Liver (tissue), 9 donors: ENCODE measurements around the gene IL1RN. TPM values are rescaled to one million over a fixed set of nuclear protein-coding genes. Genes with fewer than 3 reads are reported as not detected.

Experiments
- DNase-seq: peaks from one replicate; pipeline ENCODE4 v3.0.0-alpha.2; 2017; ENCODE audit warnings: low spot score
- H3K27ac ChIP-seq, 2 donors: one replicate each; pipeline ENCODE4 v1.7.0; 2013; ENCODE audit warnings: inconsistent platforms in 2 of 2, low read length in 2 of 2, control low read depth in 1 of 2, low read depth in 1 of 2, mild to moderate bottlenecking in 1 of 2
- H3K27me3 ChIP-seq, 4 donors: one replicate each; pipeline versions ENCODE4 v1.6.1 to v1.7.0; 2013; ENCODE audit warnings: low read length in 3 of 4, inconsistent platforms in 1 of 4, mild to moderate bottlenecking in 1 of 4, moderate library complexity in 1 of 4; ENCODE audit not compliant: control insufficient read depth in 4 of 4, insufficient read depth in 4 of 4
- H3K36me3 ChIP-seq, 4 donors: one replicate each; pipeline versions ENCODE4 v1.6.1 to v1.7.0; 2013; ENCODE audit warnings: low read length in 3 of 4, mild to moderate bottlenecking in 3 of 4, low read depth in 1 of 4, moderate library complexity in 1 of 4; ENCODE audit not compliant: control insufficient read depth in 4 of 4, insufficient read depth in 3 of 4
- H3K4me1 ChIP-seq, 4 donors: one replicate each; pipeline versions ENCODE4 v1.6.1 to v1.7.0; 2013; ENCODE audit warnings: low read length in 3 of 4, mild to moderate bottlenecking in 3 of 4, moderate library complexity in 1 of 4; ENCODE audit not compliant: control insufficient read depth in 4 of 4, insufficient read depth in 4 of 4
- H3K4me3 ChIP-seq, 3 donors: one replicate each; pipeline versions ENCODE4 v1.6.1 to v1.7.0; 2013; ENCODE audit warnings: low read length in 3 of 3, control low read depth in 1 of 3, low read depth in 1 of 3, mild to moderate bottlenecking in 1 of 3
- H3K9ac ChIP-seq, 2 donors: one replicate each; pipeline ENCODE4 v1.7.0; 2013; ENCODE audit warnings: low read length in 2 of 2, mild to moderate bottlenecking in 2 of 2, moderate library complexity in 2 of 2, control low read depth in 1 of 2, low read depth in 1 of 2
- H3K9me3 ChIP-seq, 4 donors: one replicate each; pipeline versions ENCODE4 v1.6.1 to v1.7.0; 2013; ENCODE audit warnings: low read length in 3 of 4; ENCODE audit not compliant: control insufficient read depth in 4 of 4
- FOXA1 ChIP-seq: IDR thresholded peaks from 2 replicates; pipeline ENCODE4 v1.6.1; 2016; ENCODE audit warnings: antibody characterized with exemption
- FOXA2 ChIP-seq: IDR thresholded peaks from 2 replicates; pipeline ENCODE4 v1.6.1; 2016; ENCODE audit warnings: antibody characterized with exemption
- GABPA ChIP-seq, 2 donors: IDR thresholded peaks in 1 of 2; conservative IDR thresholded peaks in 1 of 2; 2 replicates each; pipeline ENCODE4 v1.6.1; 2016; ENCODE audit warnings: antibody characterized with exemption in 2 of 2, mild to moderate bottlenecking in 1 of 2, moderate library complexity in 1 of 2
- HNF4G ChIP-seq: IDR thresholded peaks from 2 replicates; pipeline ENCODE4 v1.6.1; 2016; ENCODE audit warnings: antibody characterized with exemption
- JUND ChIP-seq, 2 donors: IDR thresholded peaks; 2 replicates each; pipeline ENCODE4 v1.6.1; 2016; ENCODE audit warnings: antibody characterized with exemption in 2 of 2
- NR2F2 ChIP-seq: IDR thresholded peaks from 2 replicates; pipeline ENCODE4 v1.6.1; 2016; ENCODE audit warnings: antibody characterized with exemption
- RAD21 ChIP-seq, 2 donors: IDR thresholded peaks; 2 replicates each; pipeline ENCODE4 v1.6.1; 2016; ENCODE audit warnings: antibody characterized with exemption in 2 of 2, mild to moderate bottlenecking in 2 of 2
- RXRA ChIP-seq, 2 donors: IDR thresholded peaks; 2 replicates each; pipeline ENCODE4 v1.6.1; 2017 to 2018; ENCODE audit warnings: antibody characterized with exemption in 2 of 2, mild to moderate bottlenecking in 1 of 2
- SP1 ChIP-seq: IDR thresholded peaks from 2 replicates; pipeline ENCODE4 v1.6.1; 2018; ENCODE audit warnings: antibody characterized with exemption, mild to moderate bottlenecking
- TAF1 ChIP-seq: conservative IDR thresholded peaks from 2 replicates; pipeline ENCODE4 v1.6.1; 2016; ENCODE audit warnings: antibody characterized with exemption, mild to moderate bottlenecking
- whole genome bisulfite sequencing: extraction: QIAGEN DNeasy Blood & Tissue Kit; methylation state at CpG from one replicate; pipeline ENCODE4 v1.1.7; 2013; 5-methylcytosine and 5-hydroxymethylcytosine counted together
- polyA plus RNA-seq, 2 donors: library from polyadenylated mRNA; stranded (reverse) in 1 of 2; unstranded in 1 of 2; fragments of 200-250 nt in 1 of 2; fragments of >200 nt in 1 of 2; fragmentation: Nextera tagmentation in 1 of 2; extraction: Ambion mirVana in 1 of 2; gene quantifications; one replicate each; pipeline versions ENCODE4 v1.2.1 to v1.2.3, GENCODE V29; 2013 to 2015
- total RNA-seq, 2 donors: library from RNA; depleted of rRNA; stranded (reverse); fragments of >200 nt; gene quantifications; one replicate each; pipeline ENCODE4 v1.2.3, GENCODE V29; 2014
- TF ChIP-seq, protein P1 (sequence below): IDR thresholded peaks from 2 replicates; pipeline ENCODE4 v1.6.1; 2016; ENCODE audit warnings: antibody characterized with exemption, mild to moderate bottlenecking
- TF ChIP-seq, protein P2 (sequence below): IDR thresholded peaks from 2 replicates; pipeline ENCODE4 v1.6.1; 2016; ENCODE audit warnings: antibody characterized with exemption
- TF ChIP-seq, protein P3 (sequence below): fragments of 150-350 bp; IDR thresholded peaks from 2 replicates; pipeline ENCODE4 v1.5.1; 2017; ENCODE audit warnings: improper control_type of control experiment, low read depth, low read length; ENCODE audit not compliant: missing input control
- TF ChIP-seq, protein P4 (sequence below): IDR thresholded peaks from 2 replicates; pipeline ENCODE4 v1.6.1; 2016; ENCODE audit warnings: antibody characterized with exemption
- TF ChIP-seq, protein P5 (sequence below): IDR thresholded peaks from 2 replicates; pipeline ENCODE4 v1.6.1; 2016; ENCODE audit warnings: antibody characterized with exemption
- donor health status: healthy.
- donor health status: healthy.
- donor health status: healthy.
- donor health status: healthy.
- donor health status: healthy.

IL1RN gene
- total and polyA plus RNA-seq, 4 donors, result 3.9 to 121 (median 25.8) TPM

DNA sequence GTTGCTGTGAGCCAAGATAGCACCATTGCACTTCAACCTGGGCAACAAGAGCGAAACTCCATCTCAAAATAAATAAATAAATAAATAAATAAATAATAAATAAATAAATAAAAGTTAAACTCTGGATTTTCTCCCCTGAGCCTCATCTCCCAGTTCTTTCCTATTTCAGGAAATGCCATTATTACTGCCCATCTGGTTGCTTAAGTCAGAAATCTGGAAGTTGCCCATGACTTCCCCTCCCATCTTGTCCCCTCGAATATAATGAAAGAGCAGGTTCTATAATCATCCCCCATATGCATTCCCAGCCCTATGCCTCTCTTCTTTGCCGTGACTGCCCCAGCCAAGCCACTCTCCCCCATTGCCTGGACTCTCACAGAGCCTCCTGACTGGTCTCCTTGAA, 42.2 kb downstream of the IL1RN start (continued):
- TF ChIP-seq FOXA1, result no peak
- no peak for TF ChIP-seq TAF1
- TF ChIP-seq, protein P1, sequence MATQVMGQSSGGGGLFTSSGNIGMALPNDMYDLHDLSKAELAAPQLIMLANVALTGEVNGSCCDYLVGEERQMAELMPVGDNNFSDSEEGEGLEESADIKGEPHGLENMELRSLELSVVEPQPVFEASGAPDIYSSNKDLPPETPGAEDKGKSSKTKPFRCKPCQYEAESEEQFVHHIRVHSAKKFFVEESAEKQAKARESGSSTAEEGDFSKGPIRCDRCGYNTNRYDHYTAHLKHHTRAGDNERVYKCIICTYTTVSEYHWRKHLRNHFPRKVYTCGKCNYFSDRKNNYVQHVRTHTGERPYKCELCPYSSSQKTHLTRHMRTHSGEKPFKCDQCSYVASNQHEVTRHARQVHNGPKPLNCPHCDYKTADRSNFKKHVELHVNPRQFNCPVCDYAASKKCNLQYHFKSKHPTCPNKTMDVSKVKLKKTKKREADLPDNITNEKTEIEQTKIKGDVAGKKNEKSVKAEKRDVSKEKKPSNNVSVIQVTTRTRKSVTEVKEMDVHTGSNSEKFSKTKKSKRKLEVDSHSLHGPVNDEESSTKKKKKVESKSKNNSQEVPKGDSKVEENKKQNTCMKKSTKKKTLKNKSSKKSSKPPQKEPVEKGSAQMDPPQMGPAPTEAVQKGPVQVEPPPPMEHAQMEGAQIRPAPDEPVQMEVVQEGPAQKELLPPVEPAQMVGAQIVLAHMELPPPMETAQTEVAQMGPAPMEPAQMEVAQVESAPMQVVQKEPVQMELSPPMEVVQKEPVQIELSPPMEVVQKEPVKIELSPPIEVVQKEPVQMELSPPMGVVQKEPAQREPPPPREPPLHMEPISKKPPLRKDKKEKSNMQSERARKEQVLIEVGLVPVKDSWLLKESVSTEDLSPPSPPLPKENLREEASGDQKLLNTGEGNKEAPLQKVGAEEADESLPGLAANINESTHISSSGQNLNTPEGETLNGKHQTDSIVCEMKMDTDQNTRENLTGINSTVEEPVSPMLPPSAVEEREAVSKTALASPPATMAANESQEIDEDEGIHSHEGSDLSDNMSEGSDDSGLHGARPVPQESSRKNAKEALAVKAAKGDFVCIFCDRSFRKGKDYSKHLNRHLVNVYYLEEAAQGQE, result no peak
- no peak for TF ChIP-seq GABPA (IDR thresholded peaks at IDR 0.05 in 1 of 2, conservative IDR thresholded peaks at IDR 0.05 in 1 of 2)
- no peak for TF ChIP-seq NR2F2

DNA sequence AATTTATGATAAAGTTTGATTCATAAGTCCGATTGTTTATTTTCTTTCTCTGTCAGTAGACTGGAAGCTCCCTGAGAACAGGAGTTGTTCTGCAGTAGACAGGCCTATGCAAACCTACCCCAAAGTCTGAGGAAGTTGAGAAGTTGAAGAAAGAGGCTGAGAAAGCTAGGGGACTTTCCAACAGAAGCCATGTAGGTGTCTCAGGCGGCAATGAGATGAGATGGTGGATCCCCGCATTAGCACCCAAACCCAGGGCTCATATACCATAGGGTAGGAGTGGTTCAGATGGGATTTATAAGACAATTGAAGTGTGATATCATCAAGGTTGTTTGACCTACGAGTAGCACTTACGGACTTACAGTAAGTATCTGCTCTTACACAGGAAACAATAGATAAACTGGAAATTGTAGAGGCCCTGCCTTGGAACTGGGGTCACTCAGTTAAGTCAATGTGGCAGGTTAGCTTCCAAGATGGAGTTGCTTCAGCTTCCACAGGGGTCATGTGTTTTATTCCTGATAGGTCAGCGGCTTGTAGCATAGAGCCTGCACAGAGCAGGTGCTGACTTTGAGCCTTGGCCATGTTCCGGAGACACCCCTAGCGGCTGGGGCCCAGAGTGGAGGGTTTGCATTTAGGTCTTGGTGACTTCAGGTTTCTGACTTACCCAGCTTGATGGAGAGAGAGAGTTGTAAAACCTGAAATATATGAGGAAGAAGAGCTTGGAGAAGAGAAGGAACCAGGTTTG, 44.1 kb downstream of the IL1RN start:
- DNase-seq, result no peak
- no peak overlapping the region for H3K27ac ChIP-seq
- H3K4me1 ChIP-seq, result peaks cover 0 to 29% (median 18%) of the 10 kb centered on the region in 4 donors
- WGBS, result 94% methylated on average over 8 of the region's 8 CpGs
- H3K9ac ChIP-seq, result no peak overlapping the region
- no peaks in the 10 kb centered on the region for H3K9me3 ChIP-seq
- no peak overlapping the region for H3K4me3 ChIP-seq
- H3K27me3 ChIP-seq, result no peaks in the 10 kb centered on the region
- TF ChIP-seq FOXA2 (no peak), HNF4G (no peak), JUND (IDR thresholded peaks at IDR 0.05) (no peak), SP1 (no peak), RAD21 (IDR thresholded peaks at IDR 0.05) (no peak), TAF1 (no peak), GABPA (IDR thresholded peaks at IDR 0.05 in 1 of 2, conservative IDR thresholded peaks at IDR 0.05 in 1 of 2) (no peak), NR2F2 (no peak), RXRA (IDR thresholded peaks at IDR 0.05) (no peak), FOXA1 (no peak)
- TF ChIP-seq, protein P2, sequence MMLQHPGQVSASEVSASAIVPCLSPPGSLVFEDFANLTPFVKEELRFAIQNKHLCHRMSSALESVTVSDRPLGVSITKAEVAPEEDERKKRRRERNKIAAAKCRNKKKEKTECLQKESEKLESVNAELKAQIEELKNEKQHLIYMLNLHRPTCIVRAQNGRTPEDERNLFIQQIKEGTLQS, result no peak
- TF ChIP-seq, protein P3, sequence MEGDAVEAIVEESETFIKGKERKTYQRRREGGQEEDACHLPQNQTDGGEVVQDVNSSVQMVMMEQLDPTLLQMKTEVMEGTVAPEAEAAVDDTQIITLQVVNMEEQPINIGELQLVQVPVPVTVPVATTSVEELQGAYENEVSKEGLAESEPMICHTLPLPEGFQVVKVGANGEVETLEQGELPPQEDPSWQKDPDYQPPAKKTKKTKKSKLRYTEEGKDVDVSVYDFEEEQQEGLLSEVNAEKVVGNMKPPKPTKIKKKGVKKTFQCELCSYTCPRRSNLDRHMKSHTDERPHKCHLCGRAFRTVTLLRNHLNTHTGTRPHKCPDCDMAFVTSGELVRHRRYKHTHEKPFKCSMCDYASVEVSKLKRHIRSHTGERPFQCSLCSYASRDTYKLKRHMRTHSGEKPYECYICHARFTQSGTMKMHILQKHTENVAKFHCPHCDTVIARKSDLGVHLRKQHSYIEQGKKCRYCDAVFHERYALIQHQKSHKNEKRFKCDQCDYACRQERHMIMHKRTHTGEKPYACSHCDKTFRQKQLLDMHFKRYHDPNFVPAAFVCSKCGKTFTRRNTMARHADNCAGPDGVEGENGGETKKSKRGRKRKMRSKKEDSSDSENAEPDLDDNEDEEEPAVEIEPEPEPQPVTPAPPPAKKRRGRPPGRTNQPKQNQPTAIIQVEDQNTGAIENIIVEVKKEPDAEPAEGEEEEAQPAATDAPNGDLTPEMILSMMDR, result no peak
- TF ChIP-seq, protein P4, sequence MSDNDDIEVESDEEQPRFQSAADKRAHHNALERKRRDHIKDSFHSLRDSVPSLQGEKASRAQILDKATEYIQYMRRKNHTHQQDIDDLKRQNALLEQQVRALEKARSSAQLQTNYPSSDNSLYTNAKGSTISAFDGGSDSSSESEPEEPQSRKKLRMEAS, result no peak
- TF ChIP-seq, protein P1, result no peak
- TF ChIP-seq, protein P5, sequence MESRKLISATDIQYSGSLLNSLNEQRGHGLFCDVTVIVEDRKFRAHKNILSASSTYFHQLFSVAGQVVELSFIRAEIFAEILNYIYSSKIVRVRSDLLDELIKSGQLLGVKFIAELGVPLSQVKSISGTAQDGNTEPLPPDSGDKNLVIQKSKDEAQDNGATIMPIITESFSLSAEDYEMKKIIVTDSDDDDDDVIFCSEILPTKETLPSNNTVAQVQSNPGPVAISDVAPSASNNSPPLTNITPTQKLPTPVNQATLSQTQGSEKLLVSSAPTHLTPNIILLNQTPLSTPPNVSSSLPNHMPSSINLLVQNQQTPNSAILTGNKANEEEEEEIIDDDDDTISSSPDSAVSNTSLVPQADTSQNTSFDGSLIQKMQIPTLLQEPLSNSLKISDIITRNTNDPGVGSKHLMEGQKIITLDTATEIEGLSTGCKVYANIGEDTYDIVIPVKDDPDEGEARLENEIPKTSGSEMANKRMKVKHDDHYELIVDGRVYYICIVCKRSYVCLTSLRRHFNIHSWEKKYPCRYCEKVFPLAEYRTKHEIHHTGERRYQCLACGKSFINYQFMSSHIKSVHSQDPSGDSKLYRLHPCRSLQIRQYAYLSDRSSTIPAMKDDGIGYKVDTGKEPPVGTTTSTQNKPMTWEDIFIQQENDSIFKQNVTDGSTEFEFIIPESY, result no peak
- H3K36me3 ChIP-seq, result peaks cover 0 to 1% (median 0%) of the 10 kb centered on the region in 4 donors
